Measurements from ENCODE around the gene ADRB2.

Gene ADRB2

GRCh38 chr5:148856424-148856823 lies 30.0 kb downstream of the ADRB2 start:
- no peak for TF ChIP-seq EZH2phosphoT487 (conservative IDR thresholded peaks at IDR 0.05; ENCODE audit: low read length)
- TF ChIP-seq, protein P1, sequence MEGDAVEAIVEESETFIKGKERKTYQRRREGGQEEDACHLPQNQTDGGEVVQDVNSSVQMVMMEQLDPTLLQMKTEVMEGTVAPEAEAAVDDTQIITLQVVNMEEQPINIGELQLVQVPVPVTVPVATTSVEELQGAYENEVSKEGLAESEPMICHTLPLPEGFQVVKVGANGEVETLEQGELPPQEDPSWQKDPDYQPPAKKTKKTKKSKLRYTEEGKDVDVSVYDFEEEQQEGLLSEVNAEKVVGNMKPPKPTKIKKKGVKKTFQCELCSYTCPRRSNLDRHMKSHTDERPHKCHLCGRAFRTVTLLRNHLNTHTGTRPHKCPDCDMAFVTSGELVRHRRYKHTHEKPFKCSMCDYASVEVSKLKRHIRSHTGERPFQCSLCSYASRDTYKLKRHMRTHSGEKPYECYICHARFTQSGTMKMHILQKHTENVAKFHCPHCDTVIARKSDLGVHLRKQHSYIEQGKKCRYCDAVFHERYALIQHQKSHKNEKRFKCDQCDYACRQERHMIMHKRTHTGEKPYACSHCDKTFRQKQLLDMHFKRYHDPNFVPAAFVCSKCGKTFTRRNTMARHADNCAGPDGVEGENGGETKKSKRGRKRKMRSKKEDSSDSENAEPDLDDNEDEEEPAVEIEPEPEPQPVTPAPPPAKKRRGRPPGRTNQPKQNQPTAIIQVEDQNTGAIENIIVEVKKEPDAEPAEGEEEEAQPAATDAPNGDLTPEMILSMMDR (IDR thresholded peaks at IDR 0.05; ENCODE audit: insufficient read depth, low read length, poor library complexity, severe bottlenecking) = no peak
- no peak overlapping the region for H3K4me2 ChIP-seq (ENCODE audit: low read depth, low read length, poor library complexity, severe bottlenecking)
- no peaks in the 10 kb centered on the region for H3K27me3 ChIP-seq (ENCODE audit: low read length)
- no peak overlapping the region for H3K4me3 ChIP-seq (ENCODE audit: insufficient read depth, low read length, poor library complexity, severe bottlenecking)
- no peaks in the 10 kb centered on the region for H3K79me2 ChIP-seq (ENCODE audit: insufficient read depth, low read length)
- H2AFZ ChIP-seq (ENCODE audit: low read depth, low read length, severe bottlenecking) = no peak overlapping the region
- no peaks in the 10 kb centered on the region for H3K36me3 ChIP-seq (ENCODE audit: low read length)
- no peaks in the 10 kb centered on the region for H4K20me1 ChIP-seq (ENCODE audit: low read depth, low read length)
- no peaks in the 10 kb centered on the region for H3F3A ChIP-seq (ENCODE audit: insufficient read depth)
- H3K9me3 ChIP-seq (ENCODE audit: insufficient read depth, low read length) = no peaks in the 10 kb centered on the region
- no peaks in the 10 kb centered on the region for H3K9me2 ChIP-seq (replicated peaks; ENCODE audit: insufficient read depth, low read length)
- no peak overlapping the region for H3K9ac ChIP-seq (ENCODE audit: low read length)
- H3K27ac ChIP-seq (ENCODE audit: low read depth, low read length) = no peak overlapping the region

GRCh38 chr5:148857474-148857873 lies 31.1 kb downstream of the ADRB2 start:
- Histone ChIP-seq H3K4me2 (ENCODE audit: low read depth, low read length, poor library complexity, severe bottlenecking) (no peak overlapping the region), H3K4me3 (ENCODE audit: insufficient read depth, low read length, poor library complexity, severe bottlenecking) (no peak overlapping the region), H3K9ac (ENCODE audit: low read length) (no peak overlapping the region), H3K27me3 (ENCODE audit: low read length) (no peaks in the 10 kb centered on the region), H3K9me3 (ENCODE audit: insufficient read depth, low read length) (no peaks in the 10 kb centered on the region), H3K27ac (ENCODE audit: low read depth, low read length) (no peak overlapping the region), H3F3A (ENCODE audit: insufficient read depth) (no peaks in the 10 kb centered on the region), H4K20me1 (ENCODE audit: low read depth, low read length) (no peaks in the 10 kb centered on the region), H3K79me2 (ENCODE audit: insufficient read depth, low read length) (no peaks in the 10 kb centered on the region), H3K36me3 (ENCODE audit: low read length) (no peaks in the 10 kb centered on the region), H3K9me2 (replicated peaks; ENCODE audit: insufficient read depth, low read length) (no peaks in the 10 kb centered on the region), H2AFZ (ENCODE audit: low read depth, low read length, severe bottlenecking) (no peak overlapping the region)
- TF ChIP-seq EZH2phosphoT487 (conservative IDR thresholded peaks at IDR 0.05; ENCODE audit: low read length) = no peak
- TF ChIP-seq, protein P1 (IDR thresholded peaks at IDR 0.05; ENCODE audit: insufficient read depth, low read length, poor library complexity, severe bottlenecking) = no peak

DNA sequence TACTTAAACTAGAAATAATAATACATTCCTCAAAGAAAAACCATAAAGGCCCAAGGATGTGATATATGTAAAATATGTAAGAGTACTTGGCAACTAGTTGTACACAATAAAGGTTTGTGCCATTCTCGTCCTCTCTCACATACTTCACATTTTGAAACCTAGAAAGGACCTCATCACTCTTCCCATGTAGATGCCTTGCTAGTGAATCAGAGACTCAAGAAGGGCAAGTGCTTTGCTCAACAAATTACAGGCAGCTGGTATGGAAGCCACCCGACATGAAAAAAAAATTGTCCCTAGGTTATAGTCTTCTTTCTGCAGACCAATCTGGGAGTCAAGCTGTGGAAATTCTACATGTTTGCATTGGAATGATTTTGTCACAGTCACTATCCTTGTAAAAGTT lies 31.7 kb downstream of the ADRB2 start:
- Histone ChIP-seq H3K9me2 (replicated peaks; ENCODE audit: insufficient read depth, low read length) (no peaks in the 10 kb centered on the region), H3K4me3 (ENCODE audit: insufficient read depth, low read length, poor library complexity, severe bottlenecking) (no peak overlapping the region), H3K79me2 (ENCODE audit: insufficient read depth, low read length) (no peaks in the 10 kb centered on the region), H3F3A (ENCODE audit: insufficient read depth) (no peaks in the 10 kb centered on the region), H4K20me1 (ENCODE audit: low read depth, low read length) (no peaks in the 10 kb centered on the region), H3K36me3 (ENCODE audit: low read length) (no peaks in the 10 kb centered on the region), H3K9me3 (ENCODE audit: insufficient read depth, low read length) (no peaks in the 10 kb centered on the region), H3K9ac (ENCODE audit: low read length) (no peak overlapping the region), H3K4me2 (ENCODE audit: low read depth, low read length, poor library complexity, severe bottlenecking) (no peak overlapping the region), H2AFZ (ENCODE audit: low read depth, low read length, severe bottlenecking) (no peak overlapping the region), H3K27me3 (ENCODE audit: low read length) (no peaks in the 10 kb centered on the region), H3K27ac (ENCODE audit: low read depth, low read length) (no peak overlapping the region)
- TF ChIP-seq, protein P1 (IDR thresholded peaks at IDR 0.05; ENCODE audit: insufficient read depth, low read length, poor library complexity, severe bottlenecking) = no peak
- TF ChIP-seq EZH2phosphoT487 (conservative IDR thresholded peaks at IDR 0.05; ENCODE audit: low read length) = no peak
